ENCODE measurements around the gene P2RY6.

P2RY6 gene

DNA sequence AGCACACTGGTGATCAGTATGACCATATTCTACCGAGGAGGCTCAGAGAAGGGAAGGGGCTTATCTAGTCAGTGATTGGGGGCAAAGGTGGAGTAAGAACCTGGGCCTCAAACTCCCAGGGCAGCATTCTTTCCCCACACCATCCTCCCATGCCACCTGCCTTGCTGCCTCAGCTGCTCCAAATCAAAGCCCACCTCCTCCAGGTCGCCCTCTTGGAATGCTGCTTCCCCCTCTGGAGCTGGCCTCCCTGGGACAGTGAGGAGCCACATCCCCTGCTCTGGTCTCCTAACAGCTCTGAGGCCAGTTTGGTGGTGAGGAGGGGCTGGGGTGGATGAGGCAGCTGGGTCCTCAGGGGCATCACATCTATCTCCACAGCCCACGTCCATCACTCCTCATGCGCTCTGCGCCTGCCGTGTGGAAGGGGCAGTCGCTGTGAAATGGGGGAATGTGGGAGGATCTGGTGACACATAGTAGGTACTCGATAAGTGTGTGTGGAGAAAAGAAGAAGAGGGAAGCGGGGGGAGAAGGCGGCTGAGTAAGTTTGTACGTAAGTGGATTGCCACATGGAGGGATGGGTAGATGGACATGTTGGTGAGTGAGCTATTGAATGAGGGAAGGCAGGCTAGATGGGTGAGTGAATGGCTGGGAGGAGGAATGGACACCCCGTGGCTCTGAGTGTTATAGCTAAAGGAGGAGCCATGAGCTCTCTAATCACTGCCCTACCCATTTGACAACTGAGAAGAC is 19.8 kb downstream of the P2RY6 start:
- Histone ChIP-seq H3K4me3 (ENCODE audit: low read length) (no peak overlapping the region), H3K4me1 (ENCODE audit: control insufficient read depth, insufficient read depth, low read length) (peaks cover 4% of the 10 kb centered on the region), H3K27me3 (ENCODE audit: control insufficient read depth, insufficient read depth, low read length) (no peaks in the 10 kb centered on the region), H3K27ac (ENCODE audit: low read depth, low read length) (no peak overlapping the region), H3K36me3 (ENCODE audit: control insufficient read depth, insufficient read depth, low read length) (no peaks in the 10 kb centered on the region), H3K9ac (ENCODE audit: low read length) (no peak overlapping the region)

DNA sequence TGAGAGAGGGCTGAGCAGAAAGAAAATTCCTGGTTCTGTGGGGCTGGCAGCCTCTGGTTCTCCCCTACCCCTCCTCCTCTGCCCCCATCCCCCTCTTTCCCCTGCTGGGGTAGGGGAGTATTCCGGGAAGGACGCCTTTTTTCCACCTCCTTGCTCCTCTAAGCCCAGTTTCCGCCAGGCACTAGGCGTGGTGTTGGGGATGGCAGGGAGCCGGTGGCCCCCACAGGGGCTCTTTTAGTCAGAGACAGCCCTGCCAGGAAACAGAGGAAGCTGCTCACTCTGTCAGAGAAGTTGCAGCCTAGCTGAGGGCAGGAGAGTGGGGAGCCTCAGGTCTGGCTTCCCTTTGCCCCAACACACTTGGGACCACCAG is 20.4 kb downstream of the P2RY6 start:
- H3K9ac ChIP-seq (ENCODE audit: low read length): no peak overlapping the region
- no peaks in the 10 kb centered on the region for H3K36me3 ChIP-seq (ENCODE audit: control insufficient read depth, insufficient read depth, low read length)
- H3K4me3 ChIP-seq (ENCODE audit: low read length): no peak overlapping the region
- no peak overlapping the region for H3K27ac ChIP-seq (ENCODE audit: low read depth, low read length)
- no peaks in the 10 kb centered on the region for H3K27me3 ChIP-seq (ENCODE audit: control insufficient read depth, insufficient read depth, low read length)
- peaks cover 4% of the 10 kb centered on the region for H3K4me1 ChIP-seq (ENCODE audit: control insufficient read depth, insufficient read depth, low read length)

DNA sequence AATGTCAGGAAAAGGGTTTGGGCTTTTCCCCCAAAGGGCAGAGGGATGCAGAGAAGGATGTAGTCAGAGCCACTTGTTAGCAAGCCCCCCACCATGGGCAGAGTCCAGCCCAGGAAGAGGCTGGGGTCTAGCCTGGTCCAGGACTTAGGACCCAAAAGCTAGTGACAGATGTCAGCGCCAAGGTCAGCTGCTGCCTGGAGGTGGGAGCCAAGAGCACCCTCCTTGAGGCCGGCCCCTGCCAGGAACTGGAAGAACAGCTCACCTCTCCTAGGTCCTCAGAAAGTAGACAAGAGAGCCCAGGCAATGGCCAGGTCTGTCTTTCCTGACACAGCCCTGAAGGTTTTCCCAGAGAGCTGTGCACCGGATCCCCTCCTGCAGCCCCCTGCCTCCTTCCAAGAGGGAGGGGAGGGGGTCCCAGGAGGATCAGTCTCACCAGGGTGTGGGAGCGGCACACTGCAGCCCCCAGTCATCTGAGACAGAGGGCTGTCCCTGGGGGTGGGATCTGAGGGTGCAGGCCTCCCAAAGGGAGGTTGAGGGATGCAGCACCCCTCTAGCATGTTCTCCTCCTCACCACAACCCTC is 21.3 kb downstream of the P2RY6 start:
- Histone ChIP-seq H3K36me3 (ENCODE audit: control insufficient read depth, insufficient read depth, low read length) (no peaks in the 10 kb centered on the region), H3K27ac (ENCODE audit: low read depth, low read length) (no peak overlapping the region), H3K27me3 (ENCODE audit: control insufficient read depth, insufficient read depth, low read length) (no peaks in the 10 kb centered on the region), H3K4me1 (ENCODE audit: control insufficient read depth, insufficient read depth, low read length) (peaks cover 4% of the 10 kb centered on the region), H3K9ac (ENCODE audit: low read length) (no peak overlapping the region), H3K4me3 (ENCODE audit: low read length) (no peak overlapping the region)

DNA sequence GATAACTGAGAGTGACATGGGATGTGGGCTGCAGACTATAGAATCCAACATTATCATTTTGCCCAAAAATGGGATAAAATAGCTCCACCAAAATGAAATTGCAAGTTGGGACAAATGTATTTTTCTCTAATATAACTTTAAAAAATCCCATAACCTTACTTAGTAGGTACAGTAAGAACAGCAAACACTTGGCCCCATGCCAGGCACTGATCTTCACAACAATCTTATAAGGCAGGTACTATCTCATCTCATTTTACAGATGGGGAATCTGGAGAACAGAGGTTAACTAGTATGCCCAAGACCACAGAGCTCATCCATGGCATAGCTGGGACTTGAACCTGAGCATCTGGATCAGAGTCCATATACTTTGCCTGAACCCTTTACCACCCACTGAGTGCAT is 22.5 kb downstream of the P2RY6 start:
- H3K27me3 ChIP-seq (ENCODE audit: control insufficient read depth, insufficient read depth, low read length): no peaks in the 10 kb centered on the region
- no peak overlapping the region for H3K27ac ChIP-seq (ENCODE audit: low read depth, low read length)
- no peaks in the 10 kb centered on the region for H3K36me3 ChIP-seq (ENCODE audit: control insufficient read depth, insufficient read depth, low read length)
- no peaks in the 10 kb centered on the region for H3K4me1 ChIP-seq (ENCODE audit: control insufficient read depth, insufficient read depth, low read length)
- H3K9ac ChIP-seq (ENCODE audit: low read length): no peak overlapping the region
- no peak overlapping the region for H3K4me3 ChIP-seq (ENCODE audit: low read length)

DNA sequence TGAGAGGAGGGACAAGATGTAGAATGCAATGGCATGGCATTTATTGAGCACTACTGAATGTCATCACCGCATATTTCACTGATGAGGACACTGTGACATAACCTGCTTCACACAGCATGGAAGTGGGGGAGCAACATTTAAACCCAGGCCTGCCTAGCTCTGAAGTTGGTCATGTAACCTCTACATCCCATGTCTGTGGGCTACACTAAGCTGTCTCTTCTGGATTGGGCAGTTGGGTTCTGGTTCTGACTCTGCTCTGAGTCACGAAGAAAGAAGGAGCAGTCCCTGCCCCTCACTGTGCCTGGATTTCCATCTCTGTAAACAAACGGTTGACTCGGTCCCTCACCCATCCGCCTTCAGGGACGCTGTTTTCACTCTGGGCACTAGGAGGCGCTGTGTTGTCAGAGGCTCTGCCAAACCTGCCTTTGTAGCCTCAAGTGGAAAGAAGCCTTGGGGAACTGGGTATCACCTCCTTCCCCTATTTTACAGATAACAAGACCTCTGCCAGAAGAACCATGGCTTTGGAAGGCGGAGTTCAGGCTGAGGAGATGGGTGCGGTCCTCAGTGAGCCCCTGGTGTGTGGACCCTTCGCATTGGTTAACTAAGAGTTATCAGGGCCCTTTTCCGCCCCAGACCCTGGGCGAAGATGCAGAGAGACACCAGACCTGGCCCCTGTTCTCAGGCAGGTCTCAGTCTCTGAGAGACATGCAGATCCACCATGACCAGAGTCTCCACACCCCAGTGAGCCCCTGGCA is 23.3 kb downstream of the P2RY6 start:
- no peaks in the 10 kb centered on the region for H3K27me3 ChIP-seq (ENCODE audit: control insufficient read depth, insufficient read depth, low read length)
- H3K27ac ChIP-seq (ENCODE audit: low read depth, low read length): no peak overlapping the region
- no peak overlapping the region for H3K4me3 ChIP-seq (ENCODE audit: low read length)
- no peaks in the 10 kb centered on the region for H3K4me1 ChIP-seq (ENCODE audit: control insufficient read depth, insufficient read depth, low read length)
- H3K9ac ChIP-seq (ENCODE audit: low read length): no peak overlapping the region
- no peaks in the 10 kb centered on the region for H3K36me3 ChIP-seq (ENCODE audit: control insufficient read depth, insufficient read depth, low read length)

DNA sequence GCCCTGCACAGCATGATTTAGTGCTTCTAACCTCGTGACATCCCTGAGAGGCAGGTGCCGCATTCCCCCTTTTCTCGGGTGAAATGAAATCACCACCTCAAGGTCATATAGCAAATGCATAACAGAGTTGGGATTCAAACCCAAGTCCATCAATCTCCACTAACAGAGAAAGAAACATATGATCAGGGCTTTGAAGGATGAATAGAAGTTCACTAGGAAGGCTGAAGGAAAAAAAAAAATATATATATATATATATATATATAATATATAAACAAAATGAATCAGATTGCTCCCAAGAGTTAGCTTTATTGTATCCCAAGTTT is 23.8 kb downstream of the P2RY6 start:
- H3K27me3 ChIP-seq (ENCODE audit: control insufficient read depth, insufficient read depth, low read length): no peaks in the 10 kb centered on the region
- no peak overlapping the region for H3K27ac ChIP-seq (ENCODE audit: low read depth, low read length)
- H3K4me3 ChIP-seq (ENCODE audit: low read length): no peak overlapping the region
- no peak overlapping the region for H3K9ac ChIP-seq (ENCODE audit: low read length)
- H3K4me1 ChIP-seq (ENCODE audit: control insufficient read depth, insufficient read depth, low read length): no peaks in the 10 kb centered on the region
- H3K36me3 ChIP-seq (ENCODE audit: control insufficient read depth, insufficient read depth, low read length): no peaks in the 10 kb centered on the region

DNA sequence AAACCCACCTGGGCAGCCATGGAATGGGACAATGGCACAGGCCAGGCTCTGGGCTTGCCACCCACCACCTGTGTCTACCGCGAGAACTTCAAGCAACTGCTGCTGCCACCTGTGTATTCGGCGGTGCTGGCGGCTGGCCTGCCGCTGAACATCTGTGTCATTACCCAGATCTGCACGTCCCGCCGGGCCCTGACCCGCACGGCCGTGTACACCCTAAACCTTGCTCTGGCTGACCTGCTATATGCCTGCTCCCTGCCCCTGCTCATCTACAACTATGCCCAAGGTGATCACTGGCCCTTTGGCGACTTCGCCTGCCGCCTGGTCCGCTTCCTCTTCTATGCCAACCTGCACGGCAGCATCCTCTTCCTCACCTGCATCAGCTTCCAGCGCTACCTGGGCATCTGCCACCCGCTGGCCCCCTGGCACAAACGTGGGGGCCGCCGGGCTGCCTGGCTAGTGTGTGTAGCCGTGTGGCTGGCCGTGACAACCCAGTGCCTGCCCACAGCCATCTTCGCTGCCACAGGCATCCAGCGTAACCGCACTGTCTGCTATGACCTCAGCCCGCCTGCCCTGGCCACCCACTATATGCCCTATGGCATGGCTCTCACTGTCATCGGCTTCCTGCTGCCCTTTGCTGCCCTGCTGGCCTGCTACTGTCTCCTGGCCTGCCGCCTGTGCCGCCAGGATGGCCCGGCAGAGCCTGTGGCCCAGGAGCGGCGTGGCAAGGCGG is 24.5 kb downstream of the P2RY6 start:
- H3K4me1 ChIP-seq (ENCODE audit: control insufficient read depth, insufficient read depth, low read length): no peaks in the 10 kb centered on the region
- no peak overlapping the region for H3K27ac ChIP-seq (ENCODE audit: low read depth, low read length)
- no peak overlapping the region for H3K9ac ChIP-seq (ENCODE audit: low read length)
- no peaks in the 10 kb centered on the region for H3K27me3 ChIP-seq (ENCODE audit: control insufficient read depth, insufficient read depth, low read length)
- H3K36me3 ChIP-seq (ENCODE audit: control insufficient read depth, insufficient read depth, low read length): no peaks in the 10 kb centered on the region
- no peak overlapping the region for H3K4me3 ChIP-seq (ENCODE audit: low read length)

DNA sequence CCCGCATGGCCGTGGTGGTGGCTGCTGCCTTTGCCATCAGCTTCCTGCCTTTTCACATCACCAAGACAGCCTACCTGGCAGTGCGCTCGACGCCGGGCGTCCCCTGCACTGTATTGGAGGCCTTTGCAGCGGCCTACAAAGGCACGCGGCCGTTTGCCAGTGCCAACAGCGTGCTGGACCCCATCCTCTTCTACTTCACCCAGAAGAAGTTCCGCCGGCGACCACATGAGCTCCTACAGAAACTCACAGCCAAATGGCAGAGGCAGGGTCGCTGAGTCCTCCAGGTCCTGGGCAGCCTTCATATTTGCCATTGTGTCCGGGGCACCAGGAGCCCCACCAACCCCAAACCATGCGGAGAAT is 25.1 kb downstream of the P2RY6 start:
- H3K9ac ChIP-seq (ENCODE audit: low read length): no peak overlapping the region

DNA sequence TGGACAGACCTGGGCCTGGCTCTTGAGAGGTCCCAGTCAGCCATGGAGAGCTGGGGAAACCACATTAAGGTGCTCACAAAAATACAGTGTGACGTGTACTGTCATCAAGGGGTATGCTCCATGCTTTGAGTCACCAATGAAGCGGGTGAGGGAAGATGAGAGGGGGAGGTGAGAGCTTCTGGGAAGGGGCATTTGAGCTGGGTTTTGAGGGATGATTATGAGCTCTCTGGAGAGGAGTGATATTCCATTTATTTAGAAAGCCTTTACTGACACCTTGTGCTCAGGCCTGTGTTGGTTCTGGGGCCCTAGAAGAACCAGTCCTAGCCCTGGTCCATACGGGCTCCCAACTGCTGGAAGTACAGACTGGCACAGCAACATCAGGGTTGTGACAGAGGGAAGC is 25.6 kb downstream of the P2RY6 start:
- Histone ChIP-seq H3K4me3 (ENCODE audit: low read length) (no peak overlapping the region), H3K27me3 (ENCODE audit: control insufficient read depth, insufficient read depth, low read length) (no peaks in the 10 kb centered on the region), H3K9ac (ENCODE audit: low read length) (no peak overlapping the region), H3K27ac (ENCODE audit: low read depth, low read length) (no peak overlapping the region), H3K4me1 (ENCODE audit: control insufficient read depth, insufficient read depth, low read length) (no peaks in the 10 kb centered on the region), H3K36me3 (ENCODE audit: control insufficient read depth, insufficient read depth, low read length) (no peaks in the 10 kb centered on the region)

More for the DNA sequence above, 25.1 kb downstream of the P2RY6 start:
- H3K27ac ChIP-seq (ENCODE audit: low read depth, low read length): no peak overlapping the region
- H3K4me3 ChIP-seq (ENCODE audit: low read length): no peak overlapping the region
- no peaks in the 10 kb centered on the region for H3K36me3 ChIP-seq (ENCODE audit: control insufficient read depth, insufficient read depth, low read length)
- no peaks in the 10 kb centered on the region for H3K27me3 ChIP-seq (ENCODE audit: control insufficient read depth, insufficient read depth, low read length)
- H3K4me1 ChIP-seq (ENCODE audit: control insufficient read depth, insufficient read depth, low read length): no peaks in the 10 kb centered on the region

DNA sequence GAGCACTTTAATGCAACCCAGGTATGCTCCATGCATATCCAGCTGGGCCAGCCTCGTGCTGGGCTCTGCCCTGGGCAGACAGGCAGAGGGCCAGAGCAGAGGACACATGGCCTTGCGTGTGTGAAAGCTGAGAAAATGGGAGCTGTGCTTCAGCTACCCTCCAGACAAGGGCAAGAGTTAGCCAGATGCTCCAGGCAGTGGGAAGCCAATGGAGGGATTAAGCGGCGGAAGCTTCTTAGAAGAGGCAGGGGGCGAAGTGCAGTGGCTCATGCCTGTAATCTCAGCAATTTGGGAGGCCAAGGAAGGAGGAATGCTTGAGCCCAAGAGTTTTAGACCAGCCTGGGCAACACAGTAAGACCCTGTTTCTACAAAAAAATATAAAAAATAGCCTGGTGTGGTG is 26.1 kb downstream of the P2RY6 start:
- H3K4me1 ChIP-seq (ENCODE audit: control insufficient read depth, insufficient read depth, low read length): no peaks in the 10 kb centered on the region
- no peak overlapping the region for H3K4me3 ChIP-seq (ENCODE audit: low read length)
- H3K9ac ChIP-seq (ENCODE audit: low read length): no peak overlapping the region
- H3K27me3 ChIP-seq (ENCODE audit: control insufficient read depth, insufficient read depth, low read length): no peaks in the 10 kb centered on the region
- no peak overlapping the region for H3K27ac ChIP-seq (ENCODE audit: low read depth, low read length)
- H3K36me3 ChIP-seq (ENCODE audit: control insufficient read depth, insufficient read depth, low read length): no peaks in the 10 kb centered on the region

DNA sequence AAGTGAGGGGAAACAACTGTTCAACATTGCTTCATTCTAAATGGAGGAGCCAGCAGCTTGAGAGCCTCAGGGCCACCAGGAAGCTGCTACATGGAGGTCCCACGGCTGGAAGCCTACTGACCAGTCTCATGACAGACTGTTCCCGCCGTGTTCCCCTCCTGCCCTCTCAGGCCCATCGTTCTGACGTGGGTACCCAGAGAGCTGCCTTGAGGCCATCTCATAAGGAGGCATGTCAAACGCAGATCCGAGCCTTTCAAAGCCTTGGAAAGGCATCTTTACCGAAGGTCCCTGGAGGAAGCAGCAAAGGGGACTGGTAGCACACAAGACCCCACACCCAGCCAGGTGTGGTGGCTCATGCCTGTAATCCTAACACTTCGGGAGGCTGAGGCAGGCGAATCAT is 27.6 kb downstream of the P2RY6 start:
- Histone ChIP-seq H3K9ac (ENCODE audit: low read length) (no peak overlapping the region), H3K27ac (ENCODE audit: low read depth, low read length) (no peak overlapping the region), H3K36me3 (ENCODE audit: control insufficient read depth, insufficient read depth, low read length) (no peaks in the 10 kb centered on the region), H3K27me3 (ENCODE audit: control insufficient read depth, insufficient read depth, low read length) (no peaks in the 10 kb centered on the region), H3K4me3 (ENCODE audit: low read length) (no peak overlapping the region), H3K4me1 (ENCODE audit: control insufficient read depth, insufficient read depth, low read length) (no peaks in the 10 kb centered on the region)

DNA sequence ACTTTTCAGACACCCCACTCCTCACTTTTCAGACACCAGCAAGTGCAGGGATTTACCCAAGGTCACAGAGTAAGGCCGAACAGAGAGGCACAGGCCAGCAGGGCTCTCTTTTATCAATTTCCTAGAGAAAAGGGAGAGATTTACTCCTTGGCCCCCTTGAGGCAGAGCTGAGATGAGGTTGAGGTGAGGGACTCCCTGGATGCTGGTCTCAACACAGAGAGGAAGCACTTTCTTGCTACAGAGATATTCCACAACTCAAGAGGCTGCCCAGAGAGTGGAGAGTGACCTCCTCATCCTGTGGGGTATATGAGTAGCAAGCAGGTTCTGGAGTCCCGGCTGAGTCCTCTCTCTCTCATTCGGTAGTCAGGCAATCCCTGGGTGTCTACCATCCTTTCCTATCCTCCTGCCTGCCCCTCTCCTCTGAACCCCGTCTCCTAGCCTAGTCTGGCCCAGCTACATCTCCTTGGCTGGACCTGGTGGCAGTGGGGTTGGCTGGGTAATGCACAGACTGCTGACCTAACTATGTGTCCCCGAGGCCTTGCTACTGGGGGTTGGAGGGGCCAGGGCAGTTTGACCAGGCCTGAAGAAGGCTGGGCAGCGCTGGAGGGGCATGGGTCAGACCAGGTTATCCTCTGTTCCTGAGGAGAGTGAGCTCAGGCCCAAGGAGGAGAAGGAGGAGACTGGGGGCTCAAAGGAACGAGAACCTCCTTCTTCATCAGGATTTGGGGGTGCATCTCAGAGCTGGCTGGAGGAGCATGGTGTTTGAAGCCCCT is 34.1 kb downstream of the P2RY6 start:
- H3K27ac ChIP-seq (ENCODE audit: low read depth, low read length): peak overlapping the region; percentile 86
- H3K4me1 ChIP-seq (ENCODE audit: control insufficient read depth, insufficient read depth, low read length): peaks cover 14% of the 10 kb centered on the region
- no peaks in the 10 kb centered on the region for H3K36me3 ChIP-seq (ENCODE audit: control insufficient read depth, insufficient read depth, low read length)
- no peak overlapping the region for H3K9ac ChIP-seq (ENCODE audit: low read length)
- no peaks in the 10 kb centered on the region for H3K27me3 ChIP-seq (ENCODE audit: control insufficient read depth, insufficient read depth, low read length)
- H3K4me3 ChIP-seq (ENCODE audit: low read length): no peak overlapping the region
